ENCODE results near the gene EQTN.

DNA sequence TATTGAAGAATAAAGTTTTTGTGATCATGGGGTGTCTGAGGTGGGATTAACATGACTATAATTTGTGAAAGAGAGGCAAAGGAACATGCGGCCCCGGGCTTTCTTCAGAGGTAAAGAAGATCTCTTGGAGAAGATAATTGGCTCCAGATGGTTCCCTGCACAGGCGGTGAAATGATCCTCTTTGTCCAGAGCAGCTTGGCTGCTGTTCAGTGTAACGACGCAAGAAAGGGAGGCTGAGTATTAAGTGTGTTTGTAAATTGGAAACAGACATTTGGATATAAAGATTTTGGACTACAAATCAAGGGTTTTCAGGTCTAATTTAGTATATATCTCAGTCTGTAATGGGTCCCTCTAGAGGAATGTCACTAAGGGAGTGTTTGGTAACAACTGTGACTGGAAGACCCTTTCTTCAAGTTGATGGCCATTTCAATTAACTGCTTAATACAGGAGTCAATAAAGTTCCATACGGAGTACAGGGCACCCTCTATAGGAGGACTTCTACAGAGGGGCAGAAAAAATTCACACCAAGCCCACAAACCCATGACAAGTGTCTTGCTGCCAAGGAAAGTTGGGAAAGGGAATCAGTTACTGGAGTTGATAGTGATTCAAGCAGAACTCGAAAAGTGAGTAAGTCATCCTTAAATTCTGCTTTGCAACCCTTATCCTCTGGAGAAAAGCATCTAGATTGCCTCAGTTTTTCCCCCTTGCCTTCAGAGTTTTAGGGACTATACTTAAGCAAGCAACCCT lies 4.1 kb downstream of the EQTN start:
- no peak for TF ChIP-seq EZH2 (IDR thresholded peaks at IDR 0.05; ENCODE audit: borderline replicate concordance, insufficient read depth, low read depth, low read length, poor library complexity, severe bottlenecking)
- TF ChIP-seq, protein P1, sequence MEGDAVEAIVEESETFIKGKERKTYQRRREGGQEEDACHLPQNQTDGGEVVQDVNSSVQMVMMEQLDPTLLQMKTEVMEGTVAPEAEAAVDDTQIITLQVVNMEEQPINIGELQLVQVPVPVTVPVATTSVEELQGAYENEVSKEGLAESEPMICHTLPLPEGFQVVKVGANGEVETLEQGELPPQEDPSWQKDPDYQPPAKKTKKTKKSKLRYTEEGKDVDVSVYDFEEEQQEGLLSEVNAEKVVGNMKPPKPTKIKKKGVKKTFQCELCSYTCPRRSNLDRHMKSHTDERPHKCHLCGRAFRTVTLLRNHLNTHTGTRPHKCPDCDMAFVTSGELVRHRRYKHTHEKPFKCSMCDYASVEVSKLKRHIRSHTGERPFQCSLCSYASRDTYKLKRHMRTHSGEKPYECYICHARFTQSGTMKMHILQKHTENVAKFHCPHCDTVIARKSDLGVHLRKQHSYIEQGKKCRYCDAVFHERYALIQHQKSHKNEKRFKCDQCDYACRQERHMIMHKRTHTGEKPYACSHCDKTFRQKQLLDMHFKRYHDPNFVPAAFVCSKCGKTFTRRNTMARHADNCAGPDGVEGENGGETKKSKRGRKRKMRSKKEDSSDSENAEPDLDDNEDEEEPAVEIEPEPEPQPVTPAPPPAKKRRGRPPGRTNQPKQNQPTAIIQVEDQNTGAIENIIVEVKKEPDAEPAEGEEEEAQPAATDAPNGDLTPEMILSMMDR (IDR thresholded peaks at IDR 0.05) = no peak
